ENCODE data around the gene PCDHGB3.
A peak's percentile ranks its signal among the peaks of the same experiment; 100 is the strongest.

PCDHGB3 gene

GRCh38 chr5:141349917-141350619 is 20.0 kb upstream of the PCDHGB3 start, which contains the start of gene PCDHGB1:
Gene PCDHGB1 (plus strand): TSS chr5:141350099. CDS start chr5:141350261, 162 bp downstream.
- DNase-seq (ENCODE audit: low spot score) = no peak
- TF ChIP-seq, protein P1, sequence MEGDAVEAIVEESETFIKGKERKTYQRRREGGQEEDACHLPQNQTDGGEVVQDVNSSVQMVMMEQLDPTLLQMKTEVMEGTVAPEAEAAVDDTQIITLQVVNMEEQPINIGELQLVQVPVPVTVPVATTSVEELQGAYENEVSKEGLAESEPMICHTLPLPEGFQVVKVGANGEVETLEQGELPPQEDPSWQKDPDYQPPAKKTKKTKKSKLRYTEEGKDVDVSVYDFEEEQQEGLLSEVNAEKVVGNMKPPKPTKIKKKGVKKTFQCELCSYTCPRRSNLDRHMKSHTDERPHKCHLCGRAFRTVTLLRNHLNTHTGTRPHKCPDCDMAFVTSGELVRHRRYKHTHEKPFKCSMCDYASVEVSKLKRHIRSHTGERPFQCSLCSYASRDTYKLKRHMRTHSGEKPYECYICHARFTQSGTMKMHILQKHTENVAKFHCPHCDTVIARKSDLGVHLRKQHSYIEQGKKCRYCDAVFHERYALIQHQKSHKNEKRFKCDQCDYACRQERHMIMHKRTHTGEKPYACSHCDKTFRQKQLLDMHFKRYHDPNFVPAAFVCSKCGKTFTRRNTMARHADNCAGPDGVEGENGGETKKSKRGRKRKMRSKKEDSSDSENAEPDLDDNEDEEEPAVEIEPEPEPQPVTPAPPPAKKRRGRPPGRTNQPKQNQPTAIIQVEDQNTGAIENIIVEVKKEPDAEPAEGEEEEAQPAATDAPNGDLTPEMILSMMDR (IDR thresholded peaks at IDR 0.05) = no peak
- H3K4me3 ChIP-seq = peak within 1 kb of the TSS; percentile 28
- no peak within 1 kb of the TSS for H3K27ac ChIP-seq

DNA sequence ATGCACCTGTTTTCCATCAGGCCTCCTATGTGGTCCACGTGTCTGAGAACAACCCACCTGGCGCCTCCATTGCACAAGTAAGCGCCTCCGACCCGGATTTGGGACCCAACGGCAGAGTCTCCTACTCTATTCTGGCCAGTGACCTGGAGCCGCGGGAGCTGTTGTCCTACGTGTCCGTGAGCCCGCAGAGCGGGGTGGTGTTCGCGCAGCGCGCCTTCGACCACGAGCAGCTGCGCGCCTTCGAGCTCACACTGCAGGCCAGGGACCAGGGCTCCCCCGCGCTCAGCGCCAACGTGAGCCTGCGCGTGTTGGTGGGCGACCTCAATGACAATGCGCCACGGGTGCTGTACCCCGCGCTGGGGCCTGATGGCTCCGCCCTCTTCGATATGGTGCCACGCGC is 18.5 kb upstream of the PCDHGB3 start:
- Histone ChIP-seq H3K27ac (no peak overlapping the region), H3K4me3 (no peak overlapping the region)
- DNase-seq (ENCODE audit: low spot score) = no peak
- TF ChIP-seq, protein P1 (IDR thresholded peaks at IDR 0.05) = no peak

- peak within 1 kb of the TSS; percentile 60 for H3K4me3 ChIP-seq
- H3K27ac ChIP-seq = no peak within 1 kb of the TSS
- TF ChIP-seq, protein P1 (IDR thresholded peaks at IDR 0.05) = no peak
- DNase-seq (ENCODE audit: low spot score) = no peak
Observed at GRCh38 chr5:141354900-141355469, 15.1 kb upstream of the PCDHGB3 start, which contains the start of gene PCDHGA4. Gene PCDHGA4 (plus strand): TSS chr5:141355021. CDS start chr5:141355108, 87 bp downstream.

GRCh38 chr5:141355641-141356040 is 14.4 kb upstream of the PCDHGB3 start:
- no peak for DNase-seq (ENCODE audit: low spot score)
- TF ChIP-seq, protein P1 (IDR thresholded peaks at IDR 0.05) = no peak
- no peak overlapping the region for H3K27ac ChIP-seq
- peak overlapping the region; percentile 60 for H3K4me3 ChIP-seq

DNA sequence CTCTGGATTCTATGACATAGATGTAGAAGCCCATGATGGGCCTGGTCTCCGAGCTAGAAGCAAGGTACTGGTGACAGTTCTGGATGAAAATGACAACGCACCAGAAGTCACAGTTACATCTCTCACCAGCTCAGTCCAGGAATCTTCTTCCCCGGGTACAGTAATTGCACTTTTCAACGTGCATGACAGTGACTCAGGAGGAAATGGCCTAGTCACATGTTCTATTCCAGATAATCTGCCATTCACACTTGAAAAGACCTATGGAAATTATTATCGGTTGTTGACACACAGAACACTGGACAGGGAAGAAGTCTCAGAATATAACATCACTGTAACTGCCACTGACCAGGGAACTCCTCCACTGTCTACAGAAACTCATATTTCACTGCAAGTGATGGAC is 13.9 kb upstream of the PCDHGB3 start:
- DNase-seq (ENCODE audit: low spot score) = no peak
- Histone ChIP-seq H3K4me3 (no peak overlapping the region), H3K27ac (no peak overlapping the region)
- TF ChIP-seq, protein P1 (IDR thresholded peaks at IDR 0.05) = no peak

- H3K27ac ChIP-seq = no peak overlapping the region
- TF ChIP-seq, protein P1 (IDR thresholded peaks at IDR 0.05) = no peak
- DNase-seq (ENCODE audit: low spot score) = no peak
- peak overlapping the region; percentile 45 for H3K4me3 ChIP-seq
Observed at GRCh38 chr5:141356950-141357349, 13.1 kb upstream of the PCDHGB3 start.

Measured in coronary artery (tissue), 2 donors.